ENCODE measurements around the gene AIMP1. TPM values are rescaled to one million over a fixed set of nuclear protein-coding genes. Genes with fewer than 3 reads are reported as not detected.

Gene AIMP1
- total and polyA plus RNA-seq, 2 experiments from 2014 or later = 33.7 to 53.7 TPM

DNA sequence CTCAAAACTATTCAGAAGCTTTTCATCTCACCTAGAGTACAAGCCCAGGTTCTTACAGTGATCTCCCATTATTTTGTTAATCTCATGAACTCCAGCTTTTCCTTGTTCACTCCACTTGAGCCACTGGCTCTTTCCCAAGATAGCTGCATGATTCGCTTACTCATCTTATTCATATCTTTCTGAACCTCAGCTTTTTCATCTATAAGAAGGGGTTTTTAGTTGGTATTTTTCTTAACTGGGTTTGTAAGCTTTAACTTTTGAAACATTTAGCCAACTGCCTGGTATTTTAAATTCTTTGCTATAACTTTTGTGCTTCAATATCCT is 28.3 kb downstream of the AIMP1 start:
- peak overlapping the region; percentile 14 for H3K27ac ChIP-seq
- no peak overlapping the region for H2AFZ ChIP-seq
- peak overlapping the region; percentile 25 for H3K4me2 ChIP-seq
- H3K27me3 ChIP-seq = no peaks in the 10 kb centered on the region
- no peaks in the 10 kb centered on the region for H3K9me3 ChIP-seq (ENCODE audit: low read depth)
- H4K20me1 ChIP-seq (ENCODE audit: insufficient read depth, poor library complexity, severe bottlenecking) = no peaks in the 10 kb centered on the region
- no peaks in the 10 kb centered on the region for H3K36me3 ChIP-seq (replicated peaks; ENCODE audit: insufficient read depth, low read depth)
- WGBS (ENCODE audit: low lambda C conversion rate, missing lambda C conversion rate) = 75% methylated on average over 1 of the region's 1 CpG
- no peak overlapping the region for H3K4me3 ChIP-seq
- H3K4me1 ChIP-seq (ENCODE audit: insufficient read depth) = no peaks in the 10 kb centered on the region
- H3K79me2 ChIP-seq = peaks cover 42% of the 10 kb centered on the region
- no peak for DNase-seq (ENCODE audit: low spot score)
- H3K9me2 ChIP-seq (replicated peaks; ENCODE audit: insufficient read depth) = no peaks in the 10 kb centered on the region
- TF ChIP-seq CTCF (IDR thresholded peaks at IDR 0.05; ENCODE audit: poor library complexity) (no peak), EZH2 (IDR thresholded peaks at IDR 0.05; ENCODE audit: borderline replicate concordance) (no peak), EZH2phosphoT487 (IDR thresholded peaks at IDR 0.05; ENCODE audit: low read depth, severe bottlenecking, unreplicated experiment) (no peak)

DNA sequence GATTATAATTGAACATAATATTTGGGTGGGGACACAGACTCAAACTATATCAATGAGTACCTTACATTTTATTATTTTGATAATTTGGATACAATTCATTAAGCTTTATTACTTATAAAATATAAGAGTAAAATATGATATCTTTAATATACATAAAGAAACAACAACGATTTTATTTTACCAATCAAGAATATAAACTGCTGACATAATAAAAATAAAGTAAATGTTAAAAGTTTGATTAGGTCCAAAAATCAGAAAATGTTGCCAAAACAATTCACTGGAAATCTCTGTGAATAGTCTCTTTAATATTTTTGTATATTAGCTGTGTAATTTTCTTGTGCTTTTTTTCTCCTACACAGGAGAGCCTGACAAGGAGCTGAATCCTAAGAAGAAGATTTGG is 30.8 kb downstream of the AIMP1 start:
- Histone ChIP-seq H2AFZ (no peak overlapping the region), H3K4me1 (ENCODE audit: insufficient read depth) (no peaks in the 10 kb centered on the region), H3K79me2 (peaks cover 16% of the 10 kb centered on the region), H3K36me3 (replicated peaks; ENCODE audit: insufficient read depth, low read depth) (no peaks in the 10 kb centered on the region), H3K9me3 (ENCODE audit: low read depth) (no peaks in the 10 kb centered on the region), H3K27me3 (no peaks in the 10 kb centered on the region), H3K9me2 (replicated peaks; ENCODE audit: insufficient read depth) (no peaks in the 10 kb centered on the region), H3K4me3 (no peak overlapping the region), H3K4me2 (no peak overlapping the region), H3K27ac (no peak overlapping the region), H4K20me1 (ENCODE audit: insufficient read depth, poor library complexity, severe bottlenecking) (no peaks in the 10 kb centered on the region)
- WGBS (ENCODE audit: low lambda C conversion rate, missing lambda C conversion rate) = 100% methylated on average over 1 of the region's 1 CpG
- TF ChIP-seq EZH2phosphoT487 (IDR thresholded peaks at IDR 0.05; ENCODE audit: low read depth, severe bottlenecking, unreplicated experiment) (no peak), EZH2 (IDR thresholded peaks at IDR 0.05; ENCODE audit: borderline replicate concordance) (no peak), CTCF (IDR thresholded peaks at IDR 0.05; ENCODE audit: poor library complexity) (no peak)
- DNase-seq (ENCODE audit: low spot score) = no peak

GRCh38 chr4:106351016-106351415 is 34.7 kb downstream of the AIMP1 start:
- H3K36me3 ChIP-seq (replicated peaks; ENCODE audit: insufficient read depth, low read depth) = no peaks in the 10 kb centered on the region
- no peaks in the 10 kb centered on the region for H3K27me3 ChIP-seq
- H4K20me1 ChIP-seq (ENCODE audit: insufficient read depth, poor library complexity, severe bottlenecking) = no peaks in the 10 kb centered on the region
- no peak for DNase-seq (ENCODE audit: low spot score)
- H3K4me3 ChIP-seq = no peak overlapping the region
- no peak for TF ChIP-seq EZH2 (IDR thresholded peaks at IDR 0.05; ENCODE audit: borderline replicate concordance)
- TF ChIP-seq CTCF (IDR thresholded peaks at IDR 0.05; ENCODE audit: poor library complexity) = no peak
- no peak for TF ChIP-seq EZH2phosphoT487 (IDR thresholded peaks at IDR 0.05; ENCODE audit: low read depth, severe bottlenecking, unreplicated experiment)
- no peaks in the 10 kb centered on the region for H3K4me1 ChIP-seq (ENCODE audit: insufficient read depth)
- H2AFZ ChIP-seq = no peak overlapping the region
- H3K9me3 ChIP-seq (ENCODE audit: low read depth) = no peaks in the 10 kb centered on the region
- H3K4me2 ChIP-seq = no peak overlapping the region
- peaks cover 2% of the 10 kb centered on the region for H3K79me2 ChIP-seq
- H3K27ac ChIP-seq = no peak overlapping the region
- no peaks in the 10 kb centered on the region for H3K9me2 ChIP-seq (replicated peaks; ENCODE audit: insufficient read depth)

DNA sequence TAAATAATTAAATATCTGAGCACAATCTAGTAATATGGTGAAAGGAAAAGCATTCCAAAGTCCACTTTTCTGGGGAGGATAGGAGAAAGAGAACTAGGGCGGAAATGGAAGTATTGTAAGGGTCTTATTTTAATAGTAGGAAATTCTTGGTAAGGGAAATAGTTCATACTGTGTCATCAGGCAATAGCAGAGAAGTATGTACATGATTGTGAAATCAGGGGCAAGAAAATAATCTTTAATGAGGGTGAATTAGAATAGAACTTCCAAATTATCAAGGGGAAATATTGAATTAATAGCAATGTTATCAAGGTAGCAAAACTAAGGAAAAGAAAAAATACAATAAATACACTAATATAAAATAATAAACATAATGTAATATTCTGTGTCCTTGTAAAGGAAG is 37.4 kb downstream of the AIMP1 start:
- TF ChIP-seq EZH2phosphoT487 (IDR thresholded peaks at IDR 0.05; ENCODE audit: low read depth, severe bottlenecking, unreplicated experiment) (no peak), EZH2 (IDR thresholded peaks at IDR 0.05; ENCODE audit: borderline replicate concordance) (no peak), CTCF (IDR thresholded peaks at IDR 0.05; ENCODE audit: poor library complexity) (no peak)
- Histone ChIP-seq H3K9me3 (ENCODE audit: low read depth) (no peaks in the 10 kb centered on the region), H2AFZ (no peak overlapping the region), H3K4me1 (ENCODE audit: insufficient read depth) (no peaks in the 10 kb centered on the region), H3K27me3 (no peaks in the 10 kb centered on the region), H3K4me3 (no peak overlapping the region), H3K27ac (no peak overlapping the region), H3K79me2 (no peaks in the 10 kb centered on the region), H4K20me1 (ENCODE audit: insufficient read depth, poor library complexity, severe bottlenecking) (no peaks in the 10 kb centered on the region), H3K9me2 (replicated peaks; ENCODE audit: insufficient read depth) (no peaks in the 10 kb centered on the region), H3K36me3 (replicated peaks; ENCODE audit: insufficient read depth, low read depth) (no peaks in the 10 kb centered on the region), H3K4me2 (no peak overlapping the region)
- 92% methylated on average over 1 of the region's 1 CpG for WGBS (ENCODE audit: low lambda C conversion rate, missing lambda C conversion rate)
- no peak for DNase-seq (ENCODE audit: low spot score)

Data from hepatocyte (in vitro differentiated cells).